ENCODE measurements around the gene BCOR.

DNA sequence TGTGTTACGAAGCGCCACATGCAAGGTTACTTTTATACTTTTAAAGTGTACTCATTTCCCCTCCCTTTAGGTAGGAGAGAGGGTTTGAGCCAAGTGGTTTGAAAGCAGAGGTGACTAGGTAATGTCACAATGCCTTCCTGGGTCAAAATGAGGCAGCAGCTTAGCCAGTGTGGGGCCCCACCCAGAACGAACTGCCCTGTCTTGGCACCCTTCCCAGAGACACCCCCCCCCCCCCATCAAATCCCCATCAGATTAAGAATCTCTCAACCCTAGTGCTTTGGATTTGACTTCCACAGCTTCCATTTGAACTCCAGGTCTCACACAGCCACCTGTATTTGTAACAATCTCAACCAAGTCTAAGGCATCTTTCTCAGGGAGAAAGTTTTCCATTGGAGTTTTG, 31.1 kb downstream of the BCOR start:
- TF ChIP-seq POLR2A (IDR thresholded peaks at IDR 0.05; ENCODE audit: low read length) (no peak), GATA1 (IDR thresholded peaks at IDR 0.05; ENCODE audit: low read depth, low read length) (no peak)

Measured in erythroblast (primary cell).